ENCODE data around the gene SNX18.

GRCh38 chr5:54471398-54471797 lies 46.2 kb upstream of the SNX18 start:
- no peak for TF ChIP-seq POLR2A (IDR thresholded peaks at IDR 0.05; ENCODE audit: borderline replicate concordance, extremely low read depth, insufficient read depth, insufficient read length)
- no peak for TF ChIP-seq EZH2phosphoT487 (IDR thresholded peaks at IDR 0.05; ENCODE audit: borderline replicate concordance)
